ENCODE data around the gene LRRC1.

- no peak for TF ChIP-seq EZH2 (IDR thresholded peaks at IDR 0.05; ENCODE audit: insufficient read depth, low read length)
- TF ChIP-seq, protein P1, sequence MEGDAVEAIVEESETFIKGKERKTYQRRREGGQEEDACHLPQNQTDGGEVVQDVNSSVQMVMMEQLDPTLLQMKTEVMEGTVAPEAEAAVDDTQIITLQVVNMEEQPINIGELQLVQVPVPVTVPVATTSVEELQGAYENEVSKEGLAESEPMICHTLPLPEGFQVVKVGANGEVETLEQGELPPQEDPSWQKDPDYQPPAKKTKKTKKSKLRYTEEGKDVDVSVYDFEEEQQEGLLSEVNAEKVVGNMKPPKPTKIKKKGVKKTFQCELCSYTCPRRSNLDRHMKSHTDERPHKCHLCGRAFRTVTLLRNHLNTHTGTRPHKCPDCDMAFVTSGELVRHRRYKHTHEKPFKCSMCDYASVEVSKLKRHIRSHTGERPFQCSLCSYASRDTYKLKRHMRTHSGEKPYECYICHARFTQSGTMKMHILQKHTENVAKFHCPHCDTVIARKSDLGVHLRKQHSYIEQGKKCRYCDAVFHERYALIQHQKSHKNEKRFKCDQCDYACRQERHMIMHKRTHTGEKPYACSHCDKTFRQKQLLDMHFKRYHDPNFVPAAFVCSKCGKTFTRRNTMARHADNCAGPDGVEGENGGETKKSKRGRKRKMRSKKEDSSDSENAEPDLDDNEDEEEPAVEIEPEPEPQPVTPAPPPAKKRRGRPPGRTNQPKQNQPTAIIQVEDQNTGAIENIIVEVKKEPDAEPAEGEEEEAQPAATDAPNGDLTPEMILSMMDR (IDR thresholded peaks at IDR 0.05; ENCODE audit: insufficient read depth, low read depth, low read length): no peak
Measured at GRCh38 chr6:53799340-53799739, 4.5 kb downstream of the LRRC1 start.

Data from astrocyte (in vitro differentiated cells and primary cell).